HEK293 (cell line): ENCODE data around the gene SARM1.

Experiments
- FEZF1 ChIP-seq: fragments of 450-650 bp; formaldehyde crosslinking; IDR thresholded peaks from 2 replicates; pipeline ENCODE4 v1.5.1; 2016; ENCODE audit warnings: missing biosample characterization, missing genetic modification characterization
- GLI4 ChIP-seq: fragments of 450-650 bp; formaldehyde crosslinking; IDR thresholded peaks from 2 replicates; pipeline ENCODE4 v1.5.1; 2016; ENCODE audit warnings: missing biosample characterization, missing genetic modification characterization
- MYNN ChIP-seq: fragments of 450-650 bp; formaldehyde crosslinking; IDR thresholded peaks from 2 replicates; pipeline ENCODE4 v1.5.1; 2016; ENCODE audit warnings: missing biosample characterization, missing genetic modification characterization, borderline replicate concordance
- TCF7L2 ChIP-seq: IDR thresholded peaks from 2 replicates; pipeline ENCODE4 v1.6.1; 2011; ENCODE audit warnings: low read depth, mild to moderate bottlenecking, inconsistent platforms, low read length, moderate library complexity, borderline replicate concordance
- ZBTB10 ChIP-seq: fragments of 450-650 bp; formaldehyde crosslinking; IDR thresholded peaks from 2 replicates; pipeline ENCODE4 v1.5.1; 2016; ENCODE audit warnings: missing biosample characterization, missing genetic modification characterization
- ZFHX2 ChIP-seq: fragments of 450-650 bp; formaldehyde crosslinking; conservative IDR thresholded peaks from 2 replicates; pipeline ENCODE4 v1.5.1; 2016; ENCODE audit warnings: missing biosample characterization, missing genetic modification characterization
- ZNF10 ChIP-seq: fragments of 450-650 bp; formaldehyde crosslinking; IDR thresholded peaks from 2 replicates; pipeline ENCODE4 v1.5.1; 2017; ENCODE audit warnings: missing biosample characterization, missing genetic modification characterization
- ZNF221 ChIP-seq: fragments of 450-650 bp; formaldehyde crosslinking; IDR thresholded peaks from 2 replicates; pipeline ENCODE4 v1.5.1; 2017; ENCODE audit warnings: missing biosample characterization, missing genetic modification characterization, borderline replicate concordance
- ZNF324 ChIP-seq: fragments of 450-650 bp; formaldehyde crosslinking; IDR thresholded peaks from 2 replicates; pipeline ENCODE4 v1.5.1; 2016; ENCODE audit warnings: missing biosample characterization, missing genetic modification characterization
- ZNF366 ChIP-seq: fragments of 450-650 bp; formaldehyde crosslinking; conservative IDR thresholded peaks from 2 replicates; pipeline ENCODE4 v1.5.1; 2016; ENCODE audit warnings: missing biosample characterization, missing genetic modification characterization
- ZNF518A ChIP-seq: fragments of 450-650 bp; formaldehyde crosslinking; conservative IDR thresholded peaks from 2 replicates; pipeline ENCODE4 v1.5.1; 2016; ENCODE audit warnings: low read depth, missing biosample characterization, missing genetic modification characterization
- ZNF544 ChIP-seq: fragments of 450-650 bp; formaldehyde crosslinking; IDR thresholded peaks from 2 replicates; pipeline ENCODE4 v1.5.0; 2017; ENCODE audit warnings: missing biosample characterization, missing genetic modification characterization
- ZNF610 ChIP-seq: fragments of 450-650 bp; formaldehyde crosslinking; IDR thresholded peaks from 2 replicates; pipeline ENCODE4 v1.5.1; 2016; ENCODE audit warnings: missing biosample characterization, missing genetic modification characterization, borderline replicate concordance
- ZNF639 ChIP-seq: fragments of 450-650 bp; formaldehyde crosslinking; IDR thresholded peaks from 2 replicates; pipeline ENCODE4 v1.5.1; 2016; ENCODE audit warnings: missing biosample characterization, missing genetic modification characterization
- ZNF768 ChIP-seq: fragments of 450-650 bp; formaldehyde crosslinking; IDR thresholded peaks from 2 replicates; pipeline ENCODE4 v1.5.1; 2018; ENCODE audit warnings: missing biosample characterization, mild to moderate bottlenecking, missing genetic modification characterization
- ZNF777 ChIP-seq: fragments of 450-650 bp; formaldehyde crosslinking; IDR thresholded peaks from 2 replicates; pipeline ENCODE4 v1.5.1; 2017; ENCODE audit warnings: missing biosample characterization, missing genetic modification characterization, borderline replicate concordance
- ZNF830 ChIP-seq: fragments of 450-650 bp; IDR thresholded peaks from 2 replicates; pipeline ENCODE4 v1.5.0; 2018; ENCODE audit warnings: missing biosample characterization, missing genetic modification characterization, low read depth, mild to moderate bottlenecking, moderate library complexity
- ZSCAN23 ChIP-seq: fragments of 450-650 bp; formaldehyde crosslinking; IDR thresholded peaks from 2 replicates; pipeline ENCODE4 v1.5.1; 2016; ENCODE audit warnings: missing biosample characterization, missing genetic modification characterization
- ZSCAN4 ChIP-seq: fragments of 450-650 bp; formaldehyde crosslinking; IDR thresholded peaks from 2 replicates; pipeline ENCODE4 v1.5.1; 2017; ENCODE audit warnings: missing biosample characterization, missing genetic modification characterization
- TF ChIP-seq, protein P1 (sequence below): fragments of 450-650 bp; formaldehyde crosslinking; IDR thresholded peaks from 2 replicates; pipeline ENCODE4 v1.5.1; 2017; ENCODE audit warnings: missing biosample characterization, missing genetic modification characterization
- TF ChIP-seq, protein P2 (sequence below): sonication (generic); formaldehyde crosslinking; IDR thresholded peaks from 2 replicates; pipeline ENCODE4 v1.8.1; 2022; ENCODE audit warnings: mild to moderate bottlenecking, moderate library complexity, missing genetic modification reagents
- TF ChIP-seq, protein P3 (sequence below): fragments of 450-650 bp; formaldehyde crosslinking; IDR thresholded peaks from 2 replicates; pipeline ENCODE4 v1.5.1; 2016; ENCODE audit warnings: missing biosample characterization, missing genetic modification characterization

SARM1 gene

DNA sequence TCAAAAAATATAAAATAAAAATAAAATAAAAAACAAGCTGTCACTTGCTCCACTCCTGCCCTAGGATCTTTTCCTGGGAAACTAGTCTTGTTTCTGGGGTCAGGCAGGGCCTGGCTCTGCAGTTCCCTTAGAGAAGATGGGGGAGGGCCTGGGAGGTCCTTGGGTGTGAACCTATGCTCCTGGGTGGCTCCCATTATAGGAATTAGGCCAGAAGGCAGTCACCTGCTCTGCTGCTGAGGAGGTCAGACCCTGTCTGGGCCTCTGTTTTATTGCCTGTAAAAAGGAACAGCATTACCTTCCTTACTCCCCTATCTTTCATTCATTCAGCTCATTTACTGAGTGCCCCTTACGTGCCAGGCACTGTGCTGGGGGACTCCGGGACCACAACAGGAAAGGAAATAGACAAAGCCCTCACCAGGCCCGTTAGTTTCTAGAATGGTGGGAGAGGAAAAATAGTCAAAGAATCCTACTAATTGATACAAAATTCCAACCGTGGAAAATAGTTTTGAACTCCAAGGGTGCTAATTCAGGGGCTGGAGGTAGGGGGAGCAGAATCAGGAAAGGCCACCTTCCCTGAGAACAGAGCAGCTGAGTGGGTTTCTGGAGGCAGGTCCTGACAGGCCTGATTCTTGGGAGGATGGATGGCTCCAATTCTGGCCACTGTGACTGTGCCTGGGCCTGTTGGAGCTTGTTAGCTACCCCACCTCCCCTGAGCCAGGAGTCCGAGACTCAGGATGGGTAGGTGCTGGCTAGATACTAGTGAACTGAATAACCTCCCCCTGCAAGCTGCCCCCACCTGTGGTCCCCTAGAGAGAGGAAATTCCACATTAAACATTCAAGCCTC, 35.9 kb downstream of the SARM1 start (continued):
- no peak for TF ChIP-seq FEZF1
- TF ChIP-seq, protein P1, sequence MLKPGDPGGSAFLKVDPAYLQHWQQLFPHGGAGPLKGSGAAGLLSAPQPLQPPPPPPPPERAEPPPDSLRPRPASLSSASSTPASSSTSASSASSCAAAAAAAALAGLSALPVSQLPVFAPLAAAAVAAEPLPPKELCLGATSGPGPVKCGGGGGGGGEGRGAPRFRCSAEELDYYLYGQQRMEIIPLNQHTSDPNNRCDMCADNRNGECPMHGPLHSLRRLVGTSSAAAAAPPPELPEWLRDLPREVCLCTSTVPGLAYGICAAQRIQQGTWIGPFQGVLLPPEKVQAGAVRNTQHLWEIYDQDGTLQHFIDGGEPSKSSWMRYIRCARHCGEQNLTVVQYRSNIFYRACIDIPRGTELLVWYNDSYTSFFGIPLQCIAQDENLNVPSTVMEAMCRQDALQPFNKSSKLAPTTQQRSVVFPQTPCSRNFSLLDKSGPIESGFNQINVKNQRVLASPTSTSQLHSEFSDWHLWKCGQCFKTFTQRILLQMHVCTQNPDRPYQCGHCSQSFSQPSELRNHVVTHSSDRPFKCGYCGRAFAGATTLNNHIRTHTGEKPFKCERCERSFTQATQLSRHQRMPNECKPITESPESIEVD (tag by site-specific recombination) = no peak
- no peak for TF ChIP-seq GLI4
- peak; percentile 52 for TF ChIP-seq ZFHX2
- TF ChIP-seq ZNF639 (tag by site-specific recombination) = no peak
- TF ChIP-seq ZNF518A (tag by site-specific recombination) = no peak
- TF ChIP-seq ZNF777 (tag by site-specific recombination) = no peak
- TF ChIP-seq ZNF610 (tag by site-specific recombination) = peak; percentile 22; the same call in 1 of the 2 replicates
- no peak for TF ChIP-seq ZNF768 (tag by site-specific recombination)
- TF ChIP-seq ZBTB10 (tag by site-specific recombination) = no peak
- TF ChIP-seq ZNF221 = no peak
- no peak for TF ChIP-seq ZNF10
- TF ChIP-seq, protein P2, sequence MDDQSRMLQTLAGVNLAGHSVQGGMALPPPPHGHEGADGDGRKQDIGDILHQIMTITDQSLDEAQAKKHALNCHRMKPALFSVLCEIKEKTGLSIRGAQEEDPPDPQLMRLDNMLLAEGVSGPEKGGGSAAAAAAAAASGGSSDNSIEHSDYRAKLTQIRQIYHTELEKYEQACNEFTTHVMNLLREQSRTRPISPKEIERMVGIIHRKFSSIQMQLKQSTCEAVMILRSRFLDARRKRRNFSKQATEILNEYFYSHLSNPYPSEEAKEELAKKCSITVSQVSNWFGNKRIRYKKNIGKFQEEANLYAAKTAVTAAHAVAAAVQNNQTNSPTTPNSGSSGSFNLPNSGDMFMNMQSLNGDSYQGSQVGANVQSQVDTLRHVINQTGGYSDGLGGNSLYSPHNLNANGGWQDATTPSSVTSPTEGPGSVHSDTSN (CRISPR knock-in tag) = no peak
- no peak for TF ChIP-seq ZNF544 (tag by site-specific recombination)
- no peak for TF ChIP-seq ZNF830 (tag by site-specific recombination)
- TF ChIP-seq, protein P3, sequence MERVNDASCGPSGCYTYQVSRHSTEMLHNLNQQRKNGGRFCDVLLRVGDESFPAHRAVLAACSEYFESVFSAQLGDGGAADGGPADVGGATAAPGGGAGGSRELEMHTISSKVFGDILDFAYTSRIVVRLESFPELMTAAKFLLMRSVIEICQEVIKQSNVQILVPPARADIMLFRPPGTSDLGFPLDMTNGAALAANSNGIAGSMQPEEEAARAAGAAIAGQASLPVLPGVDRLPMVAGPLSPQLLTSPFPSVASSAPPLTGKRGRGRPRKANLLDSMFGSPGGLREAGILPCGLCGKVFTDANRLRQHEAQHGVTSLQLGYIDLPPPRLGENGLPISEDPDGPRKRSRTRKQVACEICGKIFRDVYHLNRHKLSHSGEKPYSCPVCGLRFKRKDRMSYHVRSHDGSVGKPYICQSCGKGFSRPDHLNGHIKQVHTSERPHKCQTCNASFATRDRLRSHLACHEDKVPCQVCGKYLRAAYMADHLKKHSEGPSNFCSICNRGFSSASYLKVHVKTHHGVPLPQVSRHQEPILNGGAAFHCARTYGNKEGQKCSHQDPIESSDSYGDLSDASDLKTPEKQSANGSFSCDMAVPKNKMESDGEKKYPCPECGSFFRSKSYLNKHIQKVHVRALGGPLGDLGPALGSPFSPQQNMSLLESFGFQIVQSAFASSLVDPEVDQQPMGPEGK (tag by site-specific recombination) = peak; percentile 75
- no peak for TF ChIP-seq ZSCAN23 (tag by site-specific recombination)
- TF ChIP-seq ZSCAN4 (tag by site-specific recombination) = no peak
- no peak for TF ChIP-seq MYNN (tag by site-specific recombination)
- peak; percentile 44; the same call in 1 of the 2 replicates for TF ChIP-seq ZNF366
- no peak for TF ChIP-seq ZNF324 (tag by site-specific recombination)
- no peak for TF ChIP-seq TCF7L2
